AG04450 (cell line): Measurements from ENCODE around the gene CCDC34. TPM values are rescaled to one million over a fixed set of nuclear protein-coding genes. Genes with fewer than 3 reads are reported as not detected.

Source experiments
- CTCF ChIA-PET: fragments of 300-600, 350-600 bp; formaldehyde crosslinking; extraction: SDS; loops from one replicate; lab custom pipeline; 2022; ENCODE audit warnings: antibody characterized with exemption, inconsistent platforms; lab: Charles Lee
- POLR2A ChIA-PET: fragments of 350-600 bp; formaldehyde crosslinking; extraction: SDS; loops from one replicate; lab custom pipeline; 2021; ENCODE audit warnings: antibody characterized with exemption, inconsistent platforms; lab: Yijun Ruan, JAX
- DNase-seq: peaks from one replicate; pipeline ENCODE4 v3.0.0-alpha.2; 2011; ENCODE audit warnings: low read depth, low spot score
- H3K27ac ChIP-seq: one replicate; pipeline ENCODE4 v1.5.1; 2012; ENCODE audit warnings: low read depth, low read length, control low read depth
- H3K27me3 ChIP-seq: one replicate; pipeline ENCODE4 v1.6.0; 2012; ENCODE audit warnings: low read length; ENCODE audit not compliant: control insufficient read depth, insufficient read depth
- H3K4me3 ChIP-seq: 2 replicates; pipeline ENCODE4 v1.5.1; 2011; ENCODE audit warnings: mild to moderate bottlenecking, low read depth, low read length, control low read depth
- H3K9me3 ChIP-seq: 2 replicates; pipeline ENCODE4 v1.5.1; 2012; ENCODE audit warnings: low read length; ENCODE audit not compliant: control insufficient read depth, insufficient read depth
- CTCF ChIP-seq: IDR thresholded peaks from 2 replicates; pipeline ENCODE4 v1.5.1; 2011; ENCODE audit warnings: low read depth, low read length, control low read depth, inconsistent platforms
- polyA plus RNA-seq: library from polyadenylated mRNA; depleted of rRNA; stranded (reverse); fragments of >200 nt; gene quantifications from 2 replicates; pipeline ENCODE4 v1.2.3, GENCODE V29; 2011

The CCDC34 gene
- polyA plus RNA-seq, 1 experiment, result 3.9 TPM

DNA sequence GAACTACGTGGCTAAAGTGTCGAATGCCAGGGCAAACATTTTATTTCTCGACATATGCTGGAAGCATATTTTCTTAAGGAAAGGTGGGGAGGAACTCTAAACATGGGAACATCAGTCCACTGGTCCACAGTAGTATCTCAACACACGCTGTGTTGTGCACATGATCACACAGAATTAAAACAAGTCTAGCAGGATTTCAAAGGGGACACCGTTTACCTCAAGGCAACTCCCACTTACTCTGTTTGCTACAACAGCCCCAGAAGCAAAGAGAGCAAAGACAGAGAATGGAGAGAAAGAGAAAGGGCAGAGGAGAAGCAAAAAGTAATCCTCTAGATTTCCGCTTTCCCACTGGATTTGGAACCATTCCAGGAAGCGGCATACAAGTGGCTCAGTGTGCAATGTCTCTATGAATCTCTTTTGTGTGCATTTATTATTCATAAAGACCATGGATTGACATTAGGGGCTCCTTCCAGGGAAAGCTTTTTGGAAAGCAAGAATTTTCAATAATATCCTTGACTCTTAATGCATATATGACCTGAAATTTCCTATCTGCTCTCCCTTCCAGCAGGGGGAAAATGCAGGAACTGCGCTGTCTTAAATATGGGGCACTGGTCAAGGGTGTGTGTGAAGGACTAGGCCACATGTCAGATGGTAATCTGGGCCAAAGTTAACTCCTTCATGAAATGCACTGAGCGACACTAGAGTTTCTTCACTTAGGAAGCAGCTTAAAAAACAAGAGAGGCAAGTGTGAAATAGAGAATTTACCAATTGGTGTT, 34.8 kb upstream of the CCDC34 start:
- POLR2A ChIA-PET, result no interaction called here
- no peak for DNase-seq
- TF ChIP-seq CTCF, result no peak
- CTCF ChIA-PET, result interaction anchor here (0.6 kb wide), 1 partner anchor 75 kb away, joined by 3 read pairs; the partner anchor contains the start of gene LGR4
- peaks cover 3% of the 10 kb centered on the region for H3K27me3 ChIP-seq
- no peak overlapping the region for H3K27ac ChIP-seq
- H3K4me3 ChIP-seq, result no peak overlapping the region
- no peaks in the 10 kb centered on the region for H3K9me3 ChIP-seq

GRCh38 chr11:27396259-27396839, 33.3 kb upstream of the CCDC34 start:
- no peak for DNase-seq
- TF ChIP-seq CTCF, result no peak
- CTCF ChIA-PET, result no interaction called here
- POLR2A ChIA-PET, result interaction anchor here (0.6 to 1.1 kb wide), 2 partner anchors 27 to 99 kb away, joined by 3 to 5 read pairs; no protein-coding TSS in a partner anchor
- no peak overlapping the region for H3K4me3 ChIP-seq
- H3K27ac ChIP-seq, result no peak overlapping the region
- no peaks in the 10 kb centered on the region for H3K9me3 ChIP-seq
- H3K27me3 ChIP-seq, result peaks cover 3% of the 10 kb centered on the region

GRCh38 chr11:27395556-27396258, 32.7 kb upstream of the CCDC34 start:
- peaks cover 3% of the 10 kb centered on the region for H3K27me3 ChIP-seq
- ChIA-PET CTCF (interaction anchor here (0.5 to 1.3 kb wide), 2 partner anchors 90 to 1556 kb away, joined by 3 to 4 read pairs; no protein-coding TSS in a partner anchor), POLR2A (interaction anchor here (0.6 to 1.1 kb wide), 2 partner anchors 27 to 98 kb away, joined by 3 to 5 read pairs; no protein-coding TSS in a partner anchor)
- no peak overlapping the region for H3K27ac ChIP-seq
- H3K4me3 ChIP-seq, result no peak overlapping the region
- TF ChIP-seq CTCF, result no peak
- peak; percentile 41 for DNase-seq
- H3K9me3 ChIP-seq, result no peaks in the 10 kb centered on the region

- ChIA-PET CTCF (interaction anchor here (0.5 to 1.3 kb wide), 2 partner anchors 91 to 1555 kb away, joined by 3 to 4 read pairs; no protein-coding TSS in a partner anchor), POLR2A (interaction anchor here (1.0 to 1.1 kb wide), 2 partner anchors 10 to 28 kb away, joined by 3 to 5 read pairs; no protein-coding TSS in a partner anchor)
- H3K27me3 ChIP-seq, result peaks cover 3% of the 10 kb centered on the region
- no peak overlapping the region for H3K4me3 ChIP-seq
- TF ChIP-seq CTCF, result no peak
- no peak overlapping the region for H3K27ac ChIP-seq
- DNase-seq, result no peak
- H3K9me3 ChIP-seq, result no peaks in the 10 kb centered on the region
These were observed 31.8 kb upstream of the CCDC34 start for GRCh38 chr11:27394781-27395228.
